GM21723 (cell line): ENCODE results near the gene FGF22.
"Not testable (repeated sequence)": the region's sequence is repeated elsewhere in the genome, so short reads cannot be mapped to it uniquely, and the experiment has no call there.

Source experiments
- ATAC-seq: cut with Tn5 transposase; IDR thresholded peaks from one replicate; pipeline ENCODE4 v1.9.1; 2021; ENCODE audit warnings: mild to moderate bottlenecking, moderate library complexity; ENCODE audit not compliant: unreplicated experiment

The FGF22 gene

DNA sequence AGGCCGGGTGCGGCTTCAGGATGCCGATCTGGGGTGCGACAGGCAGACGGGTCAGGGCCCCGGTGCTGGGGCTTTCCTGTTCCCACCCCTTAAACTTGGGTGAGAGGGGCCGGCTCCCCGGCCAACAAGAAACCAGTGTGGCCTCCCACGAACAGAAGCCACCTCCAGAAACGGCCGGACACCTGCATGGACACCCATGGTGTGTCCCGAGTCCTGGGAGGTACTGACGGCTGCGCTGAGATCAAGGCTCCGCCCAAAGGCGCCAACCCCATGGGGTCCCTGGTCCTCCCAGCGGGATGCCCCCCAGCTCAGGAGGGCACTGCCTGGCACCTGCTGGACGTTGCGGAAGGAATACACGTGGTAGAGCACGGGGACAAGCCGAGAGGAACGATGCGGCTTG is 17.9 kb upstream of the FGF22 start:
- no peak for ATAC-seq

DNA sequence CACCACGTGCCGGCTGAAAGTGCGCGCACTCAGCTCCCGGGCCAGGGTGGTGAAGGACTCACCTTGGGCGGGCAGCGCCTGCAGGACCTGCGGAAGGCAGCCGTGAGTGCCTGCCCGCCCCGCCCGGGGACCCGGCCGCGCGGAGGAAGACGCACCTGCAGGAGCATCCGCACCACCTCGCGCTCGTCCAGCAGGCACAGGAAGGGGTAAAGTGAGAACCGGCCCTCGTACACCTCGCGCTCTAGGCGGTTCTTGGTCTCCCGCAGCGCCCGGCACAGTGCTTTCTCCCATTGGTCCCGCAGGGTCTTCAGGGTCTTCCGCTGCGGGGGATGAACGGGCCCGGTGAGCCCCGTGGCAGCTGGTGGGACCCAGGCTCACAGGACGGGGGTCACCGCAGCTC is 17.0 kb upstream of the FGF22 start:
- ATAC-seq = no peak

- ATAC-seq = no peak
These were observed 16.3 kb upstream of the FGF22 start for GRCh38 chr19:623175-623916.

- no peak for ATAC-seq
These were observed 15.7 kb upstream of the FGF22 start for GRCh38 chr19:623974-624373.

DNA sequence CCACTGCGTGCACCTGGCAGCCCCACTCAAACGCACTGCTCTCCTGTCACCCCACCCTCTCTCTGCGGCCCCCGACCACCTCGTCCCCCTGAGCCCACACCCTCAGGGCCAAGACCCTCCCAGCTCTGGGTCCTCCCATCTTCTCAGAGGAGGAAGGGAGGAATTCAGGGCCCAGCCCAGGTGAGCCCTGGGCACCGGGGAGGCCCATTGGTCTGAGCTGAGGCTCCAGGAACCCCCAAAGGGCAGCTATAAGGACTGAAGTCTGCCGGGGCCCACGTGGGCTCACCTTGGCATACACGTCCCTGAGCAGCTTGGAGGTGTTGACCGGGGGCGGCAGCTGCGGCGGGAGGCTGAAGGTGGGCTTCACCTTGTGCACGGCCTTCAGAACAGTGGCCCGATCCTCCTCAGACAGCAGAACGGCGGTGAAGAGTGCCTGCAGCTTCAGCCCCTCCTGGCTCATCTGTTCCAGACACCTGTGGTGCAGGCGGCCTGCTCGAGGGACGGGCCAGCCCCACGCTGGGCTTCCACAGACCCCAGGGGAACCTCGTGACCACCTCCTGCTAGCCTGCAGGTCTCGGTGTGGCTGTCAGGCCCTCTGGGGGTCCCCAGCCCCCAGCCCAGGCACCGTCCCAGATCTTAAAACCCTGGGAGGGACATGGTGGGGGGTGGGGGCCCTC is 15.1 kb upstream of the FGF22 start:
- ATAC-seq = no peak

GRCh38 chr19:625257-625656 is 14.4 kb upstream of the FGF22 start:
- no peak for ATAC-seq

- not testable (repeated sequence) for ATAC-seq
These were observed 13.1 kb upstream of the FGF22 start for GRCh38 chr19:626566-626965.

- no peak for ATAC-seq
These were observed 11.5 kb upstream of the FGF22 start for GRCh38 chr19:628168-628567.

DNA sequence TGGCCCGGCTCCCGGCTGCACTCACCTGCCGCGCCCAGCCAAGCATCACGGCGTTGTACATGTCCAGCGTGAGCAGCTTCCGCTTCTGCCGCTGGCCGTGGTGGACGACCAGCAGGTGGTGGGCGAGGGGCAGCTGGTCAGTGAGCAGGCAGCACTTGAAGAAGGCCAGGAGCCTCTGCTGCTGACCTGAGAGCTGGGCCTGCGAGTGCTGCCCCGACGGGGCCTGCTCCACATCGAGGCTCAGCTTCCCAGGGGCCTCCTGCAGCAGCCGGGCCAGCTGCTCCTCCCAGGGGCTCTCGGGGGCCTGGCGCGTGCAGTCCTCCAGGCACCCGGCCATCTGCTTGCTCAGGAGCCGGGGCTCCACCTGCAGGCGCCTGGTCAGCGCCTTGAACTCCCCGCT is 10.2 kb upstream of the FGF22 start:
- not testable (repeated sequence) for ATAC-seq

DNA sequence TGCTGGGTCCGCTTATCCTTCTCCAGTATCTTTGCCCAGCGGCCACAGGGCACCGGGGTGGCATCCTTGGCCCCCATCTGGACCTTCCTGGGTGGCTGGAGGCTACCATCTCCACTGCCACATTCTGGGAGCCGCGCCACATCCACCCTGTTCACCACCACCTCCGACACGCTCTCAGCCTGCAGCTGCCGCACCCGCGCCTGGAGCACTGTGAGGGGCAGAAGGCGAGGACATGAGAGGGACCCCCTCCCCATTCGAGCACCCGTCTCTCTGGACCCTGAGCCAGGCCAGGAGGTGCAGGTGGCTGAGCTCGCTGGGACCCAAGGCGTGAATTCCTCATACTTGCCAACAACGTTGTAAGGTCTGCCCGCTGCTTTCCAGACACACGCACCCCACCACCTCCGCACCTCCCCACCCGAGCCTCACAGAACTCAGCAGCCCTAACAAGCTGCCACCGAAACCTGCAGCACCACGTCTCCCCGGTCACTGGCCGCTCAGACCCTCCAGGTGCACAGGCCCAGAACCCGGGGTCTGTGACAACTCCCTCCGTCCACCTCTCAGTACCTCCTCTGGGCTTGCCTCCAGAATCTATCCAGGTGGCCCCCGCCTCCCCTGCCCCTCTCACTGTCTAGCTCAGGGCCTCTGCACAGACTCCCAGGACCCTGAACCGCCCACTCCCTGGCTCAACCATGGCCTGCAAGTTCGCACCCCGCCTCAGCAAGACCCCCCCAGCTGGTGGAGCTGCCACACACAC is 9.5 kb upstream of the FGF22 start:
- no peak for ATAC-seq

- no peak for ATAC-seq
These were observed 7.1 kb upstream of the FGF22 start for GRCh38 chr19:632579-633067.

DNA sequence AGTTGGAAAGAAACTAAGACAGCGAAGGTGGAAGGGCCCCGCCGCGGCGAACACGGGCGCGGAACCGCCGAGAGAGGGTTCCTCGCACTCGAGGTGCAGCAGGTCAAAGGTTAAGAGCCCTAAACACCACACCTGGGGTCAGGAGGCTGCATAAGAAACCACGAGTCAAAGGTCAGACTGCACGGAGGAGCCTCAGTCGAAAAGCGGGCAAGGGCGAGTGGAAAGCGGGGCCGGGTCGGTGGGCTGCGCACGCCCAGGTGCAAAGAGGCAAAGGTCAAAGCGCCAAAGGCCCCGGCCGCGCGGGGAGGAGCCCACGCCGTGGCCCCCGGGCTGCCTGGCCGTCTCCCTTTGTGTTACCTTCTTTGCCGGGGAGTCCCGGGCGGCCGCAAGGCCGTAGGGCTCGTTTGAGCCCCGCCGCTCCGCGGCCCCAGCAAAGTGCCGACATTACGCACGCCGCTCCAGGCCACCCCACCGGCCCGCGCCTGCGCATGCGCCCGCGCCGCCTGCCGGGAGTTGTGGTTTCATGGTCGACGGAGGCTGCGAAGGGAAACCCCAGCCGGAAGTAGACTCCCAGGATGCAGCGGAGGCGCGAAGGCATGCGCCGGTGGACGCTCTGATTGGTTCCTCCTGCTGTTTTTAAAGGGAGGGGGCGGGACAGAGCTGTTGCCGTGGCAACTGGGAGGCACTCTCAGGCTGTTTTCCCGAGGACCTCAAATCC is 6.5 kb upstream of the FGF22 start, which contains the start of gene POLRMT:
Gene POLRMT, minus strand, starts transcription at position 470 of the 718 bp plus-strand sequence. Its CDS starts 25 bp downstream, at position 445.
- ATAC-seq = peak; percentile 66

DNA sequence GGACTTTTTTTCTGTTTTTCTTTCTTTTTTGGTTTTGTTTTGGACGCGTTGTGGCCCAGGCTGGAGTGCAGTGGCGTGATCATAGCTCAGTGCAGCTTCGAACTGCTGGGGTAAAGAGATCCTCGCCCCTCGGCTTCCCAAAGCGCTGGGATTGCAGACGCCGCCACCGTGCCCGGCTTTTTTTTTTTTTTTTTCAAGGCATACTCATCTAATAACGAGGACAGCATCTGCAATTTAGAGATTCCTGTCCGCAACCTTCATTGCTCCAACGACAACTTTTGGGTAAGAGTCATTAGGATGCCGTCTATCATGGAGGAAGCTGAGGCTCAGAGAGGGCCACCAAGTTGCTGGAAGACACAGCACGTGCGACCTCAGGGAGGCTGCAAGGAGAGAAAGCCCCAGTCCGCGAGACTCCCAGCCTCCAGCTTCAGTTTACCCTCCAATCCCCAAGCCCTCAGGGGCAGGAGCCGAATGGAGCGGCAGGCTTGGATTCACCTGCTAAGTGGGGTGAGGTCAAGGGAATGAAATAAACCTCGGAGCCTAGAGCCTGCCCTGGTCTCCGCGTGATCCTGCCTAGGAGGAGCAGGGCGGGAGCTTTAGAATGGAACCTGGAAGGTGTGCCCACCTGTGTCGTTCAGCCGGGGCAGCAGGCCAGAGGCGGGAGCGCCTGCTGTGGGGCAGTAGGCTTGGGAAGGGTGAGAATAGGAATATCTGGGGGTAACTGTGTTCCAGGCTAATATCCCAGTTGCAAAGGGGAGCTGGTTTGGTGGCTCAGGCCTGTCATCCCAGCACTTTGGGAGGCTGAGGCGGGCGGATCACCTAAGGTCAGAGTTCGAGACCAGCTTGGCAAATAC is 5.7 kb upstream of the FGF22 start:
- peak; percentile 1 for ATAC-seq

DNA sequence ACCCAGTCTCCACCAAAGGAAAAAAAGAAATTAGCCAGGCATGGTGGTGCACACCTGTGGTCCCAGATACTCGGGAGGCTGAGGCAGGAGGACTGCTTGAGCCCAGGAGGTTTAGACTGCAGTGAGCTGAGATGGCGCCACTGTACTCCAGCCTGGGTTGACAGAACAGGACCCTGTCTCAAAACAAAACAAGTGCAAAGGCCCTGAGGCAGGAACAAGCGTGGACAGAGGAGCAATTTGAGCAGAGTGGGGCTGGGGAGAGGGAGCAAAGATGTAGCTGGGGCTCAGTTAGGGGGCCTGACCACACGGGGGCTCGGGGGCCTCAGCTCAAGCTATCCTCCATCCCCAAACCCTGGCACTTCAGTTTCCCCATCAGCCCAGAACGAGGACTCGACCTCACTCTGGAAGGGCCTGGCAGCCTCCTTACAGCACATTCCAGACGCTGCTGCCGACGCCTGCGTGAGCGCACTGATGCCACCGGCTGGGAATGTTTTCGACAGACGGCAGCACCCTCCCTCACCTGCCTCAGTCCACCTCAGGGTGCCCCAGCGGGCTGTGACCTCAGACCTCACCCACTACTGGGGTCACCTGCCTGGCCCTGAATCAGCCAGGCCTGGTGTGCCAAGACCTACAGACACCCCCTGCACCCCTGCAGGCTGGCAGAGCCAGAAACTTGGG is 4.6 kb upstream of the FGF22 start:
- ATAC-seq = no peak

DNA sequence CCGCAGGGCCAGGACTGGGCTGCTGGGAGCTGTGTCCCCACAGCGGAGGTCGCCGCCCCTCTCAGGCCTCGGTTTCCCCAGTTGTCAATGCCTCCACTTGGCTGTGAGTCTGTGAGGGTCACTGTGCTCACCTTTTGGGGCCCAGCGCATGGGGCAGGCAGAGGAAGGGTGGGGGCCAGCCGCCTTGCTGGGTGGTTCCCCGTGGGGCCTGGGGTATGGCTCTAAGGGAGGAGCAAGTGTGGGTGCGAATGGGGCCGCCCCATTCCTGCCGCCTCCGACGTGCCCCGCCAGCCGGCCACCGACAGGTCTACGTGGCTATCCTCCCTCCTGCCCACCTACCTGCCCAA is 800 bp upstream of the FGF22 start:
- no peak for ATAC-seq

- ATAC-seq = no peak
These were observed 481 bp downstream of the FGF22 start for GRCh38 chr19:640161-640558.

GRCh38 chr19:640606-641189 is 1.0 kb downstream of the FGF22 start:
- ATAC-seq = no peak

DNA sequence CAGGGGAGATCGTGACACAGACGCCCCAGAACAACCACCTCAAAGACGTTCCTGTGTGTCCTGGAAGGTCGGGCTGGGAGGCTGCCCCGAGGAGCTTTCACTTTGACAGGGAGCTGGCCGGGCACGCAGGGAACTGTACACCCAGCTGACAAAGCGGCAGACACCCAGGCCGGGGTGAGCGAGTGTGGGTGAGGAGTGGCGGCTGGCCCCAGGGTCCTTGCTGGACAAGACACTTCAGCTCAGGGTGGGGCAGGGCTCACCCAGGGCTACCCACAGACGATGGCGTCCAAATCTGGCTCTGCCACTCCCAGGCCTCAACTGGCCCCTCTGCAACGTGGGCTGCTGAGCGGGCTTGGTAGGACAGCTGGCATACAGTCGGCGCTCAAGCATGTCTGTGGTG is 2.0 kb downstream of the FGF22 start:
- ATAC-seq = no peak
